ENCODE results near the gene ELAVL4. TPM values are rescaled to one million over a fixed set of nuclear protein-coding genes. Genes with fewer than 3 reads are reported as not detected.

ELAVL4 gene
- total RNA-seq, 1 experiment from 2014 or later: not detected

GRCh38 chr1:50077273-50077672, 31.4 kb upstream of the ELAVL4 start:
- Mint-ChIP-seq H3K36me3 (ENCODE audit: insufficient read depth, unreplicated experiment) (no peaks in the 10 kb centered on the region), H3K4me3 (ENCODE audit: low read depth, unreplicated experiment) (no peak overlapping the region), H3K9me3 (ENCODE audit: low read depth, unreplicated experiment) (peaks cover 2% of the 10 kb centered on the region), H3K27ac (ENCODE audit: unreplicated experiment) (no peak overlapping the region), H3K4me1 (ENCODE audit: low read depth, unreplicated experiment) (no peaks in the 10 kb centered on the region), H3K27me3 (ENCODE audit: unreplicated experiment) (no peaks in the 10 kb centered on the region)
- intact Hi-C loops (cut with micrococcal nuclease; ENCODE audit: unreplicated experiment): no loop called here
- no peak for DNase-seq
- TF ChIP-seq CTCF (IDR thresholded peaks at IDR 0.05; ENCODE audit: unreplicated experiment): no peak
- BruUV-seq (replicated peaks): no TSS peak
- CTCF ChIA-PET: no interaction called here

GRCh38 chr1:50080904-50081586, 27.7 kb upstream of the ELAVL4 start:
- intact Hi-C loops (cut with micrococcal nuclease; ENCODE audit: unreplicated experiment): loop anchor here (2.0 kb wide), 3 partner anchors 252 to 1164 kb away; no protein-coding TSS in a partner anchor
- CTCF ChIA-PET: interaction anchor here (0.6 to 1.4 kb wide), 9 partner anchors 20 to 1404 kb away, joined by 3 to 4 read pairs (median 3); no protein-coding TSS in a partner anchor
- Mint-ChIP-seq H3K27me3 (ENCODE audit: unreplicated experiment) (no peaks in the 10 kb centered on the region), H3K9me3 (ENCODE audit: low read depth, unreplicated experiment) (no peaks in the 10 kb centered on the region), H3K4me3 (ENCODE audit: low read depth, unreplicated experiment) (no peak overlapping the region), H3K36me3 (ENCODE audit: insufficient read depth, unreplicated experiment) (no peaks in the 10 kb centered on the region), H3K4me1 (ENCODE audit: low read depth, unreplicated experiment) (no peaks in the 10 kb centered on the region), H3K27ac (ENCODE audit: unreplicated experiment) (no peak overlapping the region)
- TF ChIP-seq CTCF (IDR thresholded peaks at IDR 0.05; ENCODE audit: unreplicated experiment): peak; percentile 34
- DNase-seq: peak; percentile 49
- BruUV-seq (replicated peaks): no TSS peak

GRCh38 chr1:50084389-50084788, 24.3 kb upstream of the ELAVL4 start:
- Mint-ChIP-seq H3K36me3 (ENCODE audit: insufficient read depth, unreplicated experiment) (no peaks in the 10 kb centered on the region), H3K9me3 (ENCODE audit: low read depth, unreplicated experiment) (no peaks in the 10 kb centered on the region), H3K27ac (ENCODE audit: unreplicated experiment) (no peak overlapping the region), H3K4me3 (ENCODE audit: low read depth, unreplicated experiment) (no peak overlapping the region), H3K4me1 (ENCODE audit: low read depth, unreplicated experiment) (no peaks in the 10 kb centered on the region), H3K27me3 (ENCODE audit: unreplicated experiment) (peaks cover 12% of the 10 kb centered on the region)
- DNase-seq: no peak
- no TSS peak for BruUV-seq (replicated peaks)
- no peak for TF ChIP-seq CTCF (IDR thresholded peaks at IDR 0.05; ENCODE audit: unreplicated experiment)
- CTCF ChIA-PET: no interaction called here
- intact Hi-C loops (cut with micrococcal nuclease; ENCODE audit: unreplicated experiment): no loop called here

GRCh38 chr1:50091068-50091467, 17.7 kb upstream of the ELAVL4 start:
- TF ChIP-seq CTCF (IDR thresholded peaks at IDR 0.05; ENCODE audit: unreplicated experiment): no peak
- CTCF ChIA-PET: no interaction called here
- no peak for DNase-seq
- intact Hi-C loops (cut with micrococcal nuclease; ENCODE audit: unreplicated experiment): no loop called here
- Mint-ChIP-seq H3K36me3 (ENCODE audit: insufficient read depth, unreplicated experiment) (no peaks in the 10 kb centered on the region), H3K4me1 (ENCODE audit: low read depth, unreplicated experiment) (no peaks in the 10 kb centered on the region), H3K4me3 (ENCODE audit: low read depth, unreplicated experiment) (no peak overlapping the region), H3K9me3 (ENCODE audit: low read depth, unreplicated experiment) (no peaks in the 10 kb centered on the region), H3K27ac (ENCODE audit: unreplicated experiment) (no peak overlapping the region), H3K27me3 (ENCODE audit: unreplicated experiment) (peaks cover 31% of the 10 kb centered on the region)
- BruUV-seq (replicated peaks): no TSS peak

All from Calu3 (cell line).